Muscle of leg (tissue), 11 donors: Measurements from ENCODE around the gene CHCHD4. TPM values are rescaled to one million over a fixed set of nuclear protein-coding genes. Genes with fewer than 3 reads are reported as not detected.
"Not testable (repeated sequence)": the region's sequence is repeated elsewhere in the genome, so short reads cannot be mapped to it uniquely, and the experiment has no call there.

Experiments used
- DNase-seq: peaks from one replicate; pipeline ENCODE4 v3.0.0; 2013
- H3K27ac ChIP-seq: one replicate; pipeline ENCODE4 v1.5.1; 2013; ENCODE audit warnings: mild to moderate bottlenecking, low read length, control low read depth
- H3K27me3 ChIP-seq: one replicate; pipeline ENCODE4 v1.6.1; 2013; ENCODE audit warnings: low read length; ENCODE audit not compliant: control insufficient read depth, insufficient read depth
- H3K36me3 ChIP-seq: one replicate; pipeline ENCODE4 v1.6.1; 2013; ENCODE audit warnings: low read length; ENCODE audit not compliant: control insufficient read depth, insufficient read depth
- H3K4me1 ChIP-seq: one replicate; pipeline ENCODE4 v1.6.1; 2013; ENCODE audit warnings: low read length; ENCODE audit not compliant: control insufficient read depth, insufficient read depth
- H3K4me3 ChIP-seq: one replicate; pipeline ENCODE4 v1.5.1; 2013; ENCODE audit warnings: low read length, control low read depth
- H3K9me3 ChIP-seq: replicated peaks from 2 replicates; pipeline ENCODE4 v1.6.1; 2013; ENCODE audit warnings: low read depth, low read length; ENCODE audit not compliant: control insufficient read depth
- WGBS: methylation state at CpG from one replicate; pipeline ENCODE4 v1.1.5; 2013; ENCODE audit warnings: missing lambda C conversion rate; ENCODE audit not compliant: insufficient coverage; 5-methylcytosine and 5-hydroxymethylcytosine counted together
- polyA plus RNA-seq, 8 donors: library from polyadenylated mRNA; unstranded; fragments of 120-200 nt; gene quantifications; one replicate each; pipeline versions ENCODE4 v1.2.1 to v1.2.3, GENCODE V29; 2013; ENCODE audit warnings: inconsistent platforms in 1 of 8, low replicate concordance in 1 of 8; ENCODE audit not compliant: insufficient read length in 8 of 8, insufficient read depth in 1 of 8
- total RNA-seq: library from RNA; stranded (reverse); fragments of 120-200 nt; gene quantifications from one replicate; pipeline ENCODE4 v1.2.4, GENCODE V29; 2013

CHCHD4 gene
- total and polyA plus RNA-seq, 9 donors, result 12.1 to 15.3 (median 13.0) TPM

DNA sequence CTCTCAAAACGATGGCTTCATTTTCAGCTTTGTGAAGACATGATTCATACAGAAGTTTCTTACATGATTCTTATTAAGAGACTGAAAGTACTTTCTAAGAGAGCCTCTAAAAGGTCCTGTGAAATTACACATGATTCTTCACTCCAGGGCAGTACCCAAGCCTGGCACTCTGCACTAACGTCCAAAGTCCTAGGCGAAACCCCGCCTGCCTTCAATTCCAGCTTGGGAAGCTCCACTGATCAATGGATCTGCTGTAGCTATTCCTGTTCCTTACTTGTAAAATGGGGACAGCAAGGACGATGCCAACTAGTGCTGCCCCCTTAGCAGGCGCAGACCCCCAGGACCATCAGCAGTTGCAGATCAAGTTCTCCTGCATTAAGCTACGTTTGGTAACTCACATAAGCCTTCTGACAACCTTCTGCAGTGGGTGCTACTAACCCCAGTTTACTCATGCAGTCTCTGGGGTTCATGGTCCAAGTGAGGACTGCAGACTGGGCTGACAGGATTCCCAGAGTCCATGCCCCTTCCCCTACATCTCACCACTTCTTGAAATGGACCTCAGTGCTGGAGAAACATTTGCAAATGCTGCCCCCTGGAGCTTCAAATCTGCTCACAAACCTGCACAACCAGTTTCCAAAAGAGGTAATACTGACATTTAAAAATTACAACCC is 10.6 kb downstream of the CHCHD4 start:
- 95% methylated on average over 6 of the region's 7 CpGs for WGBS
- no peaks in the 10 kb centered on the region for H3K9me3 ChIP-seq
- no peak overlapping the region for H3K4me3 ChIP-seq
- no peaks in the 10 kb centered on the region for H3K4me1 ChIP-seq
- no peaks in the 10 kb centered on the region for H3K27me3 ChIP-seq
- no peak overlapping the region for H3K27ac ChIP-seq
- peaks cover 57% of the 10 kb centered on the region for H3K36me3 ChIP-seq
- DNase-seq, result no peak

DNA sequence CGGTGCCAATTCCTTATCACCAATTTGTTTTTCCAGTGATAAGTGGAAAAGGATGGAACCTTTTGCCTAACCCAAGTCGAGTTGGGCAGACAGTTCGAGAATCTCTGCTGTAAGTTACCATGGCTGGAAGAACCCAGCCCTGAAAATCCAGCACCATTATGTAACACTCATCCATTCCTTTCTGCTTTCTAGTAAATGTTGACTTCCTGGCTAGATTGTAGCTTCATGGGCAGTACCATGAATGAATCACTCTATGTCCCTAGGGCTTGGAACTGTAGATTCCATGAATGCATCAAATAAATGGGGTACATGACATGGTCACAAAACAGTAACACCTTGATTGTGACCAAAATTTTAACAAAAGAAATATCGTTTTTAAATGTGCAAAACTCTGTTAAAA is 14.0 kb downstream of the CHCHD4 start:
- Histone ChIP-seq H3K36me3 (peaks cover 37% of the 10 kb centered on the region), H3K4me1 (no peaks in the 10 kb centered on the region), H3K27ac (no peak overlapping the region), H3K4me3 (no peak overlapping the region), H3K9me3 (no peaks in the 10 kb centered on the region), H3K27me3 (no peaks in the 10 kb centered on the region)
- WGBS, result 100% methylated on average over 1 of the region's 4 CpGs
- no peak for DNase-seq

DNA sequence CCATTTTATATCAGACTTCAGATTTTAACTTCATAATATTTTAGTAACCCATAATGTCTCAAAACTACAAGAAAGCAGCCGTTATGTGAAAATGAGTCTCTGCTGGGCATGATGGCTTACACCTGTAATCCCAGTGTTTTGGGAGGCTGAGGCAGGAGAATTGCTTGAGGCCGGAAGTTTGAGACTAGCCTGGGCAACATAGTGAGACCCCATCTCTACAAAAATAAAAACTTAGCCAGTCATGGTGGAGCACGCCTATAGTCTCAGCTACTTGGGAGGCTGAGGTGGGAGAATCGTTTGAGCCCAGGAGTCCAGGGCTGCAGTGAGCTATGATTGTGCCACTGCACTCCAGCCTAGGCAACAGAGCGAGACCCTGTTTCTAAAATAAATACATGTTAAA is 14.8 kb downstream of the CHCHD4 start:
- H3K9me3 ChIP-seq, H3K4me3 ChIP-seq, DNase-seq, H3K4me1 ChIP-seq, H3K27ac ChIP-seq, H3K27me3 ChIP-seq: not testable (repeated sequence)
- no CpG with 5 or more reads among the region's 5 CpGs for WGBS
- peaks cover 29% of the 10 kb centered on the region for H3K36me3 ChIP-seq

DNA sequence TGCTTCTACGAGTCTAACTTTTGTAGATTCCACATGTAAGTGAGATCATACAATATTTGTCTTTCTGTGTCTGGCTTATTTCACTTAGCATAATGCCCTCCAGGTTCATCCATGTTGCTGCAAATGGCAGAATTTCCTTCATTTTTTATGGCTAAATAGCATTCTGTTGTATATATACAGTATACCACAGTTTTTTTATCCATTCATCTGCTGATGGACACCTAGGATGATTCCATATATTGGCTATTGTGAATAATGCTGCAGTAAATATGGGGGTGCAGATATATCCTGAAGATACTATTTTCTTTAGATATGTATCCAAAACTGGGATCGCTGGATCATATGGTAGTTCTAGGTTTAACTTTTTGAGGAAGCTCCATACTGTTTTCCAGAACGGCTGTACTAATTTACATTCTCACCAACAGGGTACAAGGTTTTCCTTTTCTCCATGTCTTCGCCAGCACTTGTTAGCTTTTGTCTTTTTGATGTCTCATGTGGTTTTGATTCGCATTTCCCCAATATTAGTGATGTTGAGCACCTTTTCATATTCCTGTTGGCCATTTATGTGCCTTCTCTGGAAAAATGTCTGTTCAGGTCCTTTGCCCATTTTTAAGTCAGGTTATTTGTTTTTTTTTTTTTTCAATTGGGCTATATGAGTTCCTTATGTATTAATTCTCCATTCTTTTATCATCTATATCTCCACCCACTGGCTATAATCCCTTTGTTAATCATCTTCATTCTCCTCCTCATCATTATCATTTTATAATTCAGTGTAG is 26.9 kb downstream of the CHCHD4 start:
- Histone ChIP-seq H3K27ac (no peak overlapping the region), H3K9me3 (no peaks in the 10 kb centered on the region), H3K27me3 (peaks cover 3% of the 10 kb centered on the region), H3K4me1 (no peaks in the 10 kb centered on the region), H3K36me3 (no peaks in the 10 kb centered on the region), H3K4me3 (no peak overlapping the region)
- WGBS, result no CpG with 5 or more reads among the region's 5 CpGs
- no peak for DNase-seq

DNA sequence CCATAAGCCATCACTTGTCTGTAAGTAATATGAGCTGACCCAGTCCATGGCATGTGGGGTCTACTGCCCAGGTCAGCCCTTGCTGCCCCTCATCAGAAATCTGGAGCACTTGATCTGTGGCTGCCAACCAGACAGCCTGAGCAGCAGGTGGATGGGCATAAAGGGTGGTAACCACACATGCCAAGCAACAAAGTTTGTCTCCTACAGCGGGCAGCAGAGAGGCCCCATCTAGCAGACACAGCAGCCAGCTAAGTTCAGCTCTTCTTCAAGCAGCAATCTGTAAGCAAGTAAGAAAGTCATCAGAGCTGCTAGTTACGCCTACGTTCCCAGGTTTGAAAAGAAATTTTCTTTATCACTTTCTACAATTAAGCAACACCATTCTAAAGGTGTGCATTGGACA is 27.9 kb downstream of the CHCHD4 start:
- peaks cover 3% of the 10 kb centered on the region for H3K27me3 ChIP-seq
- no peak overlapping the region for H3K27ac ChIP-seq
- H3K4me1 ChIP-seq, result no peaks in the 10 kb centered on the region
- DNase-seq, result no peak
- H3K4me3 ChIP-seq, result no peak overlapping the region
- 50% methylated on average over 1 of the region's 3 CpGs for WGBS
- no peaks in the 10 kb centered on the region for H3K9me3 ChIP-seq
- H3K36me3 ChIP-seq, result no peaks in the 10 kb centered on the region

DNA sequence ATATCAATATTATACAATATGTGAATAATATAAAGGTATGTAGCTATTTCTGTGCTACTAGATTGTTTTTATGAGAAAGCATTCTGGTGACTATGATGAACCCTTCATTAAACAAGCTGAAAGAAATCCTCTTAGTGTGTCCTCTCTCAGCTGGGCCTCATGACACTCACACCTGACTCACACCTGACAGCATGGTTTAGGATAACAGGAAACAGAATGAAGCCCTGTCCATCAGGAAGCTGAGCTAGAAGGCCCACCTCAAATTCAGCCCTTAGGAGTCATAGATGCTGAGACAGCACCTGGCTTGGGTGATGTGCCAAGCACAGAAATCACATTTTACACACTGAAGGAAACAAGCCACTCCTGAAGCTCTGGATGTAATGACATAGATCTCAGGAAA is 30.8 kb downstream of the CHCHD4 start:
- H3K9me3 ChIP-seq, result no peaks in the 10 kb centered on the region
- H3K4me3 ChIP-seq, result no peak overlapping the region
- no peak for DNase-seq
- H3K4me1 ChIP-seq, result no peaks in the 10 kb centered on the region
- H3K27me3 ChIP-seq, result peaks cover 3% of the 10 kb centered on the region
- H3K36me3 ChIP-seq, result no peaks in the 10 kb centered on the region
- H3K27ac ChIP-seq, result no peak overlapping the region

DNA sequence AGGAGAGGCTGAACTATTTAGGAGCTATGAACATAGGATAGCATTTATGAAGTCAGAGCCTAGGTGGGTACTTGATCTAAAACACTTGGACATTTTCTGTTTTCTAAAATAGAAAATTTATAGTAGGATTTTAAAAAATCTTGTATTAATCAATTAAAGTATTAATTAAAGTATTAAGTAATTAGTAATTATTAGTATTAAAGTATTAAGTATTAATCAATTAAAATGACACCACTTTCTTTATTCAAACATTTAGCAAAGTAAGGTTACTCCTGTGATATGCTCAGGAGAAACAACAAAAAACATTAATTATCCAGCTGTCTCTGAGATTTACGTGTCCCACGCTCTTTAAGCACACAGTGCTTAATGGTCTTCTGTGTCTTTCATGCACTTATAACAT is 32.2 kb downstream of the CHCHD4 start:
- no peaks in the 10 kb centered on the region for H3K4me1 ChIP-seq
- no peak overlapping the region for H3K27ac ChIP-seq
- WGBS, result no CpG with 5 or more reads among the region's 2 CpGs
- DNase-seq, result no peak
- no peaks in the 10 kb centered on the region for H3K9me3 ChIP-seq
- no peak overlapping the region for H3K4me3 ChIP-seq
- H3K27me3 ChIP-seq, result peaks cover 3% of the 10 kb centered on the region
- H3K36me3 ChIP-seq, result no peaks in the 10 kb centered on the region

DNA sequence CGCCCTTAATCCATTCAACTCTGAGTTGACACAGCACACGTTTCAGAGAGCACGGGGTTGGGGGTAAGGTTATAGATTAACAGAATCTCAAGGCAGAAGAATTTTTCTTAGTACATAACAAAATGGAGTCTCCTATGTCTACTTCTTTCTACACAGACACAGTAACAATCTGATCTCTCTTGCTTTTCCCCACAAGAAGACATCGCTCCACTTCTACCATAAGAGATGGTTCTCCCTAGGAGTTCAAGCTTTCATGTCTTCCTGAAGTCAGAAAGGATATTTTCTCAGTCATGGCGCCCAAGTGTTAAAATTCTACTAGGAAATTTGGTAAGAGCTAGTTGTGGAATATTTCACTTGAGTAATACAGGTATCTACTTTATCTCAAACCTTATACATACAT is 32.7 kb downstream of the CHCHD4 start:
- DNase-seq, result not testable (repeated sequence)

DNA sequence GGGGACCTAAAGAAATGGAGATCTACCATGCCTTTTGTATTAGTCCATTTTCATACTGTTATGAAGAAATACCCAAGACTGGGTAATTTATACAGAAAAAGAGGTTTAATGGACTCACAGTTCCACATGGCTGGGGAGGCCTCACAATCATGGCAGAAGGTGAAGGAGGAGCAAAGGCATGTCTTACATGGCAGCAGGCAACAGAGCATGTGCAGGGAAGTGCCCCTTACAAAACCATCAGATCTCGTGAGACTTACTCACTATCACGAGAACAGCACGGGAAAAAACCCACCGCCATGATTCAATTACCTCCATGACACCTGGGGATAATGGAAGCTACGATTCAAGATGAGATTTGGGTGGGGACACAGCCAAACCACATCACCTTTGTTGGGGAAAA is 37.2 kb downstream of the CHCHD4 start:
- DNase-seq, H3K27ac ChIP-seq, H3K27me3 ChIP-seq, H3K36me3 ChIP-seq, H3K4me1 ChIP-seq, H3K9me3 ChIP-seq, H3K4me3 ChIP-seq: not testable (repeated sequence)
- WGBS, result no CpG with 5 or more reads among the region's 5 CpGs

More for the DNA sequence above, 32.7 kb downstream of the CHCHD4 start:
- WGBS, result no CpG with 5 or more reads among the region's 5 CpGs
- H3K36me3 ChIP-seq, H3K27me3 ChIP-seq, H3K27ac ChIP-seq, H3K4me1 ChIP-seq, H3K9me3 ChIP-seq, H3K4me3 ChIP-seq: not testable (repeated sequence)

DNA sequence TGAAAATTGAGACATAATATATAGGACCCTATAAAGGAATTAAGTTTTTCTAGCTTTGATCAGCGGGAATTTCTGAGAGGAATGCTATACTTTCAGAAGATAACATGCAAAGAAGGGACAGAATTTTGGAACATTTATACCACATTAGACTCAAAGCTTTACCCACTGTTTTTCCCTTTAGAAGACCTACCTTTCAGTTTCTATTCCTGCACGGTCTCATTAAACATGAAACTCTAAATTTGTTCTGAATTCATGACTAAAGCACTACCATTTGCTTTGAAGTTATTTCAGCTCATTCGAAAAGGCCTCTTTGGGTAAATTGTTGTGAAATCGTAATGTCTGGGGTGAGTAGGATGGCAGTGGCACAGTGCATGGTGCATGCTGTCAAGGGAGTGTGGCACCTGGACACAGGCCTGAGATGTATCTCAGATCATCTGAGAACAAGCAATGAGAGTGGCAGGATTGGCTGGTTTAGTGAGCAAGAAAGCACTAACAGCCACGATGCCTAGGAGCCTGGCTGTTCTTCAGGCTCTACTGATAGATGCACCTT is 42.5 kb downstream of the CHCHD4 start:
- peaks cover 4% of the 10 kb centered on the region for H3K9me3 ChIP-seq
- no peak for DNase-seq
- no peaks in the 10 kb centered on the region for H3K36me3 ChIP-seq
- no peaks in the 10 kb centered on the region for H3K4me1 ChIP-seq
- no peak overlapping the region for H3K4me3 ChIP-seq
- WGBS, result 100% methylated on average over 2 of the region's 5 CpGs
- H3K27me3 ChIP-seq, result no peaks in the 10 kb centered on the region
- H3K27ac ChIP-seq, result no peak overlapping the region
